Measurements from ENCODE around the gene BABAM2.

BABAM2 gene

GRCh38 chr2:27911458-27912210 lies 21.1 kb downstream of the BABAM2 start:
- no peak for DNase-seq (ENCODE audit: low read depth)

- no peak for DNase-seq (ENCODE audit: low read depth)
Measured at GRCh38 chr2:27912512-27912911, 22.0 kb downstream of the BABAM2 start.

- DNase-seq (ENCODE audit: low read depth) = no peak
Measured at GRCh38 chr2:27914041-27914804, 23.7 kb downstream of the BABAM2 start.

GRCh38 chr2:27914805-27915175 lies 24.3 kb downstream of the BABAM2 start:
- no peak for DNase-seq (ENCODE audit: low read depth)

GRCh38 chr2:27915191-27915590 lies 24.7 kb downstream of the BABAM2 start:
- no peak for DNase-seq (ENCODE audit: low read depth)

- no peak for DNase-seq (ENCODE audit: low read depth)
Measured at GRCh38 chr2:27915874-27916273, 25.3 kb downstream of the BABAM2 start.

GRCh38 chr2:27916293-27916995 lies 25.9 kb downstream of the BABAM2 start:
- no peak for DNase-seq (ENCODE audit: low read depth)

- no peak for DNase-seq (ENCODE audit: low read depth)
Measured at GRCh38 chr2:27920148-27920885, 29.8 kb downstream of the BABAM2 start.

- no peak for DNase-seq (ENCODE audit: low read depth)
Measured at GRCh38 chr2:27921424-27921823, 30.9 kb downstream of the BABAM2 start.

GRCh38 chr2:27921880-27922547 lies 31.5 kb downstream of the BABAM2 start:
- DNase-seq (ENCODE audit: low read depth) = no peak

GRCh38 chr2:27922842-27923241 lies 32.3 kb downstream of the BABAM2 start:
- DNase-seq (ENCODE audit: low read depth) = no peak

- no peak for DNase-seq (ENCODE audit: low read depth)
Measured at GRCh38 chr2:27925766-27926472, 35.4 kb downstream of the BABAM2 start.

GRCh38 chr2:27929916-27930486 lies 39.5 kb downstream of the BABAM2 start:
- no peak for DNase-seq (ENCODE audit: low read depth)

GRCh38 chr2:27931361-27931950 lies 40.9 kb downstream of the BABAM2 start:
- DNase-seq (ENCODE audit: low read depth) = no peak

- DNase-seq (ENCODE audit: low read depth) = no peak
Measured at GRCh38 chr2:27932396-27932795, 41.9 kb downstream of the BABAM2 start.

GRCh38 chr2:27935026-27935425 lies 44.5 kb downstream of the BABAM2 start:
- DNase-seq (ENCODE audit: low read depth) = no peak

GRCh38 chr2:27940090-27940671 lies 49.7 kb downstream of the BABAM2 start:
- no peak for DNase-seq (ENCODE audit: low read depth)

GRCh38 chr2:27940982-27941381 lies 50.5 kb downstream of the BABAM2 start:
- no peak for DNase-seq (ENCODE audit: low read depth)

GRCh38 chr2:27942612-27943547 lies 52.4 kb downstream of the BABAM2 start:
- no peak for DNase-seq (ENCODE audit: low read depth)

Measured in stimulated activated CD8-positive, alpha-beta memory T cell treated with anti-CD3 and anti-CD28 coated beads, Interleukin-12 subunit alpha, Interleukin-12 subunit beta, amount 100 ng/mL, for 1 hour (primary cell).